Parathyroid adenoma (tissue), 2 donors: Measurements from ENCODE around the gene AKAP5.

Experiments used
- H2AFZ ChIP-seq: fragments of 300-600 bp; sonication (generic); one replicate; pipeline ENCODE4 v1.7.0; 2017; ENCODE audit warnings: antibody characterized with exemption, mild to moderate bottlenecking
- H3K27ac ChIP-seq: fragments of 300-600 bp; sonication (generic); one replicate; pipeline ENCODE4 v1.7.0; 2017
- H3K27me3 ChIP-seq: fragments of 300-600 bp; sonication (generic); one replicate; pipeline ENCODE4 v1.7.0; 2017; ENCODE audit warnings: low read length; ENCODE audit not compliant: control insufficient read depth, insufficient read depth
- H3K36me3 ChIP-seq: fragments of 300-600 bp; sonication (generic); one replicate; pipeline ENCODE4 v1.7.0; 2017; ENCODE audit warnings: low read length; ENCODE audit not compliant: control insufficient read depth, insufficient read depth
- H3K4me1 ChIP-seq: fragments of 300-600 bp; sonication (generic); one replicate; pipeline ENCODE4 v1.7.0; 2017; ENCODE audit warnings: control low read depth
- H3K4me2 ChIP-seq: fragments of 300-600 bp; sonication (generic); one replicate; pipeline ENCODE4 v1.7.0; 2017; ENCODE audit warnings: low read length
- H3K4me3 ChIP-seq: fragments of 300-600 bp; sonication (generic); one replicate; pipeline ENCODE4 v1.7.0; 2017; ENCODE audit warnings: low read depth, low read length
- H3K79me2 ChIP-seq: fragments of 300-600 bp; sonication (generic); one replicate; pipeline ENCODE4 v1.7.0; 2017; ENCODE audit warnings: control low read depth
- H3K9ac ChIP-seq: fragments of 300-600 bp; sonication (generic); one replicate; pipeline ENCODE4 v1.7.0; 2017; ENCODE audit warnings: mild to moderate bottlenecking
- H3K9me3 ChIP-seq: fragments of 300-600 bp; sonication (generic); one replicate; pipeline ENCODE4 v1.7.0; 2017; ENCODE audit warnings: low read length; ENCODE audit not compliant: control insufficient read depth
- TF ChIP-seq, protein P1 (sequence below): fragments of 300-600 bp; sonication (generic); IDR thresholded peaks from one replicate; pipeline ENCODE4 v1.7.0; 2017; ENCODE audit warnings: antibody characterized with exemption, mild to moderate bottlenecking
- donor health status: primary hyperparathyroidism.

Gene AKAP5

DNA sequence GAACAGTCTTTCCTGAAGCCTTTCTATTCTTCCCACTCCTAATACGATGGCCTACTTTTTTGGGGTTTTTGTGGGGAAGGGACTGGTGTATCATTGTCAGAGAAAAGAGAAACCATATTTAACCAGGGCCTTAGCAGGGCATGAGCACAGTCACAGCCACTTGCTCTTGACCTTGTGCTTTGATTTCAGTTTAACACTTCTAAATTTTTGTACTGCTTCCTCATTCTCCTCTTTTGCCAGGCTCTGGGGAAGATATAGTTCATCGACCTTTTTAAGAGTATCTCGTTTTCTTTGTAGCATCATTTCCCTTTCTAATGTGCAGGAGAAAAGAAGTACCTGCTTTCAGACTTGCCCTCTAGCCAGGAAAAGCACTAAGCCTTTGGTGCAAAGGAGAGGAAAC is 41.4 kb downstream of the AKAP5 start:
- no peaks in the 10 kb centered on the region for H3K36me3 ChIP-seq
- H3K79me2 ChIP-seq, result peaks cover 16% of the 10 kb centered on the region
- no peaks in the 10 kb centered on the region for H3K9me3 ChIP-seq
- H2AFZ ChIP-seq, result no peak overlapping the region
- peak overlapping the region; percentile 28 for H3K4me2 ChIP-seq
- H3K4me1 ChIP-seq, result peaks cover 18% of the 10 kb centered on the region
- no peak overlapping the region for H3K9ac ChIP-seq
- H3K27ac ChIP-seq, result peak overlapping the region; percentile 21
- H3K4me3 ChIP-seq, result no peak overlapping the region
- H3K27me3 ChIP-seq, result no peaks in the 10 kb centered on the region
- TF ChIP-seq, protein P1, sequence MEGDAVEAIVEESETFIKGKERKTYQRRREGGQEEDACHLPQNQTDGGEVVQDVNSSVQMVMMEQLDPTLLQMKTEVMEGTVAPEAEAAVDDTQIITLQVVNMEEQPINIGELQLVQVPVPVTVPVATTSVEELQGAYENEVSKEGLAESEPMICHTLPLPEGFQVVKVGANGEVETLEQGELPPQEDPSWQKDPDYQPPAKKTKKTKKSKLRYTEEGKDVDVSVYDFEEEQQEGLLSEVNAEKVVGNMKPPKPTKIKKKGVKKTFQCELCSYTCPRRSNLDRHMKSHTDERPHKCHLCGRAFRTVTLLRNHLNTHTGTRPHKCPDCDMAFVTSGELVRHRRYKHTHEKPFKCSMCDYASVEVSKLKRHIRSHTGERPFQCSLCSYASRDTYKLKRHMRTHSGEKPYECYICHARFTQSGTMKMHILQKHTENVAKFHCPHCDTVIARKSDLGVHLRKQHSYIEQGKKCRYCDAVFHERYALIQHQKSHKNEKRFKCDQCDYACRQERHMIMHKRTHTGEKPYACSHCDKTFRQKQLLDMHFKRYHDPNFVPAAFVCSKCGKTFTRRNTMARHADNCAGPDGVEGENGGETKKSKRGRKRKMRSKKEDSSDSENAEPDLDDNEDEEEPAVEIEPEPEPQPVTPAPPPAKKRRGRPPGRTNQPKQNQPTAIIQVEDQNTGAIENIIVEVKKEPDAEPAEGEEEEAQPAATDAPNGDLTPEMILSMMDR, result no peak

DNA sequence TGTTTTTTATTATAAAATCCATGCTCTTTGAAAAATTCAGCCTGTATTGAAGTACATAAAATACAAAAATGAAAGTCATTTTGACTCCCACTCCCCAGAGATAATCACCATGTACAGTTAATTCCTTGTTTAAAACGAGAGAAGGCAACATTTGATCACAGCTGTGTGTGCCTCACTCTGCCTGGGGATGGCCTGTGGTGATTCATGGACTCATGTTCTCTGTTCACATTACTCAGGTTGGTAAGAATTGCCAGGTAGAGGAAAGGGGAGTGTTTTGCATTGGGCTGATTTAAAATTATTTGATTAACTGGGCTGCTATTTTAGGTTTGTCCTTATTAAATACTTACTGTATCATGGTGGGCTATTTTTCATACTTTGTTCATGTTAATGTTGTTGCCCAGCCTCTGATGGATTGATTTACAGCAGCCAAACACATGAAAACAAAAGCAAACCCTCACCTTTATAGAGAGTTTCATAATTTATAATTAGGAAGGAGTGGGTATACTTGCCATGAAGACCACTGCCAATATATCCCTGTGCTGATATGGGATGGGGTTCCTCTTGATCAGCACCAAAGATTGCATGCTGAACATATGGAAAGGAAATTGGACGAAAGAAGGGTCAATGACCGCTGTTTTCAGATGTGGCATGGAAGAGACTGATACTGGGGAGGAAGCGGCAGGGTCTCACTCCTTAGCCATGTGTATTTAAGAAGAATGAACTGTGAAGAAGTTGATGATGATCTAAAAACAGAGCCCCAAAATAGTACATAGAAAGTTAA is 42.3 kb downstream of the AKAP5 start:
- Histone ChIP-seq H3K4me1 (peaks cover 10% of the 10 kb centered on the region), H3K9ac (no peak overlapping the region), H3K27ac (no peak overlapping the region)

DNA sequence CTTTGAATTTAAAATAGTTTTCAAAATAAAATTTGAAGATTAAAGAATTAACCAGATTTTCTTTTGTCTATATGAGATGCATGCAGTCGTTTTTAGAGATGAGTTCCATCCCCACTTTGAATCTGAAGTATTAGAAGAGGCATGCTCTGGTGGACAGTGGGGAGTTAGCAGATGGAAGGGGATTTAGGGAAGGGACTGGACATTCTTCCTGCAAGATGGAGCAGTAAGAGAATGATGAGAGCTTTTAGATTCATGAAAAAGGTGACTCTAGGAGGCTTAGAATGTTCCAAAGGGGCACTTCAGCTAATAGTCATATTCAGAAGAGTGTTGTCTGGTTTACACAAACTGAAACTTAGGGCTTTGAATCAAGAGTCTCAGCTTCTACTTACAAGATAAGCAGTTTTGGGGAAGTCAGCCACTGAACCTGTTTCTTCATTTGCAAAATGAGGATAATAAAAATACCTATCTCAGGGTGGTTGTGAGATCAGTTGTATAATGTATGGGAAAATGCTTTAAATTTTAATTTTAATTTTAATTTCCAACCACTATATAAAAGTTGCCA is 43.0 kb downstream of the AKAP5 start:
- Histone ChIP-seq H3K4me1 (peaks cover 9% of the 10 kb centered on the region), H3K4me2 (no peak overlapping the region), H3K27me3 (no peaks in the 10 kb centered on the region), H3K36me3 (no peaks in the 10 kb centered on the region), H3K9me3 (no peaks in the 10 kb centered on the region), H3K79me2 (peaks cover 28% of the 10 kb centered on the region), H3K4me3 (no peak overlapping the region), H3K9ac (no peak overlapping the region), H2AFZ (no peak overlapping the region), H3K27ac (no peak overlapping the region)
- TF ChIP-seq, protein P1, result no peak

More for the DNA sequence above, 42.3 kb downstream of the AKAP5 start:
- Histone ChIP-seq H3K4me3 (no peak overlapping the region), H3K27me3 (no peaks in the 10 kb centered on the region), H3K79me2 (peaks cover 21% of the 10 kb centered on the region), H3K4me2 (no peak overlapping the region), H3K9me3 (no peaks in the 10 kb centered on the region), H2AFZ (no peak overlapping the region), H3K36me3 (no peaks in the 10 kb centered on the region)
- TF ChIP-seq, protein P1, result no peak

DNA sequence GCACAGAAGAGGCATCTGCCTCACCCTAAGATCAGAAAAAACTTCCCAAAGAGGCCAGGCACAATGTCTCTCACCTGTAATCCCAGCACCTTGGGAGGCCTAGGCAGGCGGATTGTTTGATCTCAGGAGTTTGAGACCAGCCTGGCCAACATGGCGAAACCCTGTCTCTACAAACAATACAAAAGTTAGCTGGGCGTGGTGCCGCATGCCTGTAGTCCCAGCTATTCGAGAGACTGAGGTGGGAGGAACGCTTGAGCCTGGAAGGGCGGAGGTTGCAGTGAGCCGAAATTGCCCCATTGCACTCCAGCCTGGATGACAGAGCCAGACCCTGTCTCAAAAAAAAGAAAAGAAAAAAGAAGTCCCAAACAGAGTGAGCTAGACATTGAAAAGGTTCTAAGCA is 43.7 kb downstream of the AKAP5 start:
- TF ChIP-seq, protein P1, result no peak
- H3K4me3 ChIP-seq, result no peak overlapping the region
- H3K9me3 ChIP-seq, result no peaks in the 10 kb centered on the region
- no peaks in the 10 kb centered on the region for H3K27me3 ChIP-seq
- no peaks in the 10 kb centered on the region for H3K36me3 ChIP-seq
- no peak overlapping the region for H2AFZ ChIP-seq
- H3K4me1 ChIP-seq, result peaks cover 9% of the 10 kb centered on the region
- peaks cover 29% of the 10 kb centered on the region for H3K79me2 ChIP-seq
- no peak overlapping the region for H3K9ac ChIP-seq
- H3K27ac ChIP-seq, result no peak overlapping the region
- H3K4me2 ChIP-seq, result no peak overlapping the region
